Measurements from ENCODE around the gene HPGD. TPM values are rescaled to one million over a fixed set of nuclear protein-coding genes. Genes with fewer than 3 reads are reported as not detected.

The HPGD gene
- total RNA-seq, 4 donors from 2014 or later = 38.0 to 290 (median 208) TPM

DNA sequence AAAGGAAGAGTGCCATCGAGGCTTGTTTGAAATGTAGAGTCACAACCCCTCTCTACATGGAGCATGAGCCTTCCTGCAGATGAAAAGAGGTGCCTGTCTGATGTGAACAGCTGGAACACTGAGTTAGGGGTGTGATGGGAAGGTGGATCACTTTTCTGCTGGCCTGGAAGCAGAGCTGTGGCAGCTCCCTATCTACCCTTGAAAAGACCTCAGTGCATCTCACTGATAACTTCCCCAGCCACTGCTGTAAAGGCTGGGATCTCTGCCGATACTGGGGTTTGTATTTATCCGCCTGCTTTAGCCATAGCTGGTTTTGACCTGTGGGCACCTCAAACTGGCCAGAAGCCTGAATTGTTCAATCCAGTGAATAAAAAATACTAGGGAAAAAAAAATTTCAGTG lies 46.8 kb downstream of the HPGD start:
- Histone ChIP-seq H3K4me1 (no peaks in the 10 kb centered on the region), H3K4me3 (no peak overlapping the region), H3K9me3 (no peaks in the 10 kb centered on the region), H3K36me3 (no peaks in the 10 kb centered on the region), H3K27me3 (no peaks in the 10 kb centered on the region), H3K27ac (no peak overlapping the region)
- TF ChIP-seq, protein P1, sequence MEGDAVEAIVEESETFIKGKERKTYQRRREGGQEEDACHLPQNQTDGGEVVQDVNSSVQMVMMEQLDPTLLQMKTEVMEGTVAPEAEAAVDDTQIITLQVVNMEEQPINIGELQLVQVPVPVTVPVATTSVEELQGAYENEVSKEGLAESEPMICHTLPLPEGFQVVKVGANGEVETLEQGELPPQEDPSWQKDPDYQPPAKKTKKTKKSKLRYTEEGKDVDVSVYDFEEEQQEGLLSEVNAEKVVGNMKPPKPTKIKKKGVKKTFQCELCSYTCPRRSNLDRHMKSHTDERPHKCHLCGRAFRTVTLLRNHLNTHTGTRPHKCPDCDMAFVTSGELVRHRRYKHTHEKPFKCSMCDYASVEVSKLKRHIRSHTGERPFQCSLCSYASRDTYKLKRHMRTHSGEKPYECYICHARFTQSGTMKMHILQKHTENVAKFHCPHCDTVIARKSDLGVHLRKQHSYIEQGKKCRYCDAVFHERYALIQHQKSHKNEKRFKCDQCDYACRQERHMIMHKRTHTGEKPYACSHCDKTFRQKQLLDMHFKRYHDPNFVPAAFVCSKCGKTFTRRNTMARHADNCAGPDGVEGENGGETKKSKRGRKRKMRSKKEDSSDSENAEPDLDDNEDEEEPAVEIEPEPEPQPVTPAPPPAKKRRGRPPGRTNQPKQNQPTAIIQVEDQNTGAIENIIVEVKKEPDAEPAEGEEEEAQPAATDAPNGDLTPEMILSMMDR (IDR thresholded peaks at IDR 0.05) = no peak
- no peak for TF ChIP-seq POLR2A (IDR thresholded peaks at IDR 0.05)
- no peak for DNase-seq

DNA sequence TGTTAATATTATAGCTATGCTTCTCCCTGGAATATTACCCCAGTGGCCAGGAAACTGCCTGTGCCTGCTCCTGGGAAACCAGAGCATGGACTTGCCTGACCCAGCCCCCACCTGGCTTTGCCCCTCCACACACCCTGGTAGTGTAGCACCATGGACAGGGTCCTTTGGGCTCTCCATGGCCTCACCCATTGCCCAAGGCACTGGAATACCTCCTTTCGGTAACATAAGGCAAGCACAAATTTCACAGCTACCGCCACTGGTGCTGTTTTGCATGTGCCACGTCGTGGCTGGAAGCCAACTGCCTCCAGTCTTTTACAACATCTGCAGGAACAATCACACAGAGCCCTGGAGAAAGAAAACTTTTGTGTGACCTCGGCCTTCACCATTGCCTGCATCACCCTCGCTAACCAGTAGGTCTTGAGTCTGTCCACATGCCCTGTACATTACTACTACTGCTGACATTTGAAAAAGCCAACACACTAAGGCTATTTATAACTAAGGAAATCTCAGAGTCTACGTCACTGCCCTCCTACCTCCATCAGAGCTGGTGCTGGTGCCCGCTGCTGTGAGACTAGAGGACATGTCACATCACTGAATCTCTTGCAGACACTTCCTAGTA lies 47.7 kb downstream of the HPGD start:
- no peak overlapping the region for H3K27ac ChIP-seq
- no peak for DNase-seq
- no peak for TF ChIP-seq POLR2A (IDR thresholded peaks at IDR 0.05)
- TF ChIP-seq, protein P1 (IDR thresholded peaks at IDR 0.05) = no peak

DNA sequence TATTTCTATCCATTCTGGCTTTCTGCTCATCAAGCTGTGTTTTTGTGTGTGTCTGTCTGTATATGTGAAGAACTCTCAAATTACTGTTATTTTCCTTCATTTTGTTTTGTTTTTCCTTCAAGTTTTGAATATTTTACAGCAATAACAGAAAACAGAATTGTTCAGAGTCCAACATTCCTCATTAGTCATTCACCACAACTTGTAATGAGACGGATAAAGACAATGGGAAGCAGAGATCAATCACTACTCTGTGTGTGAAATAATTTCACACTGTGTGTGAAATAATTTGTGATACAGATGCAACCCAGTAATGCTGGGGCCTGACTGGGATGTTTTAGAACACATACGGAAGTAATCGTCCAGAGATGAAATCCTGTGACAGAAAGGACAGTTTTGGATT lies 55.2 kb downstream of the HPGD start:
- no peak overlapping the region for H3K27ac ChIP-seq
- H3K27me3 ChIP-seq = no peaks in the 10 kb centered on the region
- no peaks in the 10 kb centered on the region for H3K36me3 ChIP-seq
- DNase-seq = no peak
- H3K4me3 ChIP-seq = no peak overlapping the region
- no peak for TF ChIP-seq POLR2A (IDR thresholded peaks at IDR 0.05)
- TF ChIP-seq, protein P1 (IDR thresholded peaks at IDR 0.05) = no peak
- no peaks in the 10 kb centered on the region for H3K4me1 ChIP-seq
- peaks cover 0 to 7% (median 0%) of the 10 kb centered on the region in 4 donors for H3K9me3 ChIP-seq

More for the DNA sequence above, 47.7 kb downstream of the HPGD start:
- Histone ChIP-seq H3K27me3 (no peaks in the 10 kb centered on the region), H3K4me1 (no peaks in the 10 kb centered on the region), H3K36me3 (no peaks in the 10 kb centered on the region), H3K4me3 (no peak overlapping the region), H3K9me3 (no peaks in the 10 kb centered on the region)

DNA sequence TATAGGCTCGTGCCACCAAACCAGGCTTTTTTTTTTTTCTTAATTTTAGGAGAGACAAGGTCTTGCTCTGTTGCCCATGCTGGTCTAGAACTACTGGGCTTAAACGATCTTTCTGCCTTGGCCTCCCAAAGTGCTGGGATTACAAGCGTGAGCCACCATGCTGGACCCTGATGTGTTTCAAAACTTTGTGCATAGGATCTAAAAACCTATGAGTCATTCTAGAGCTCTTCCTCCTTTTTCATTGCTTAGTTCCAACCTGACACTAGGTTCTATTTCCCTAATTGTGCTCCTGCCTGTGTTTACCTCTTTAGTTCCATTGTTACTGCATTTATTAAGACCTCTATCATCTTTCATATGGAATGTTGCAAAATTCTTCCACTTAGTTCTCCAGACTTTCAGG lies 57.3 kb downstream of the HPGD start:
- DNase-seq = no peak
- Histone ChIP-seq H3K9me3 (peaks cover 0 to 7% (median 0%) of the 10 kb centered on the region in 4 donors), H3K36me3 (no peaks in the 10 kb centered on the region), H3K4me1 (peaks cover 0 to 12% (median 3%) of the 10 kb centered on the region in 4 donors), H3K27me3 (no peaks in the 10 kb centered on the region), H3K4me3 (no peak overlapping the region), H3K27ac (no peak overlapping the region)
- TF ChIP-seq, protein P1 (IDR thresholded peaks at IDR 0.05) = no peak
- no peak for TF ChIP-seq POLR2A (IDR thresholded peaks at IDR 0.05)

DNA sequence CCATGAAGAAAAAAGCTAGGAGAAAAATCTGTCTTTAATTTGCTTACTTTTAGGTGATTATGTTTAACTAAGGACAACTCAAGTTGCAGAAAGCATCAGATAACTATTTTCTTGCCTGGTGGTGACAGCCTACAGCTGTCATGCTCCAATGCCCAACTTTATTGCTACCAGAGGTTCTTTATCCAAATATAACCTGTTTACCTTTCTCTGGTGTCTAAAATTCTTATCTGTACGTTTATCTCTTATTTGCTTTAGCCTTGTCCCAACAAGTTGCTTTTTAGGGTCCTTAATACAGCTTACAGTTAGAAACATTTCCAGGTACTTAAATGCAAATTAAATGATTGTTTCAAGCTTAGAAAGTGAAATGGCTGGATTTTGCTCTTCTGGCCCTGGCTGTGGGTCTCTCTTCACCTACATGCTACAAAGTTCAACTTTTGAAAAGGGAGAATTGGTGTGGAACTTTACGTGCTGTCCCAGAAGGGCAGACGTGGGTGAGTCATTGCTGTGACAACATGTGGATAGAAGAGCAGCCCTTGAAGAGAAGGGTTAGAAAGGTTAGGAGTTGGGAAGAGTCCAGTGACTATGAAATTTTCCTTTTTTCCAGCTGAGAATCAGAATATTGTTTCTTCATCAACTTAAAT lies 60.7 kb downstream of the HPGD start:
- no peaks in the 10 kb centered on the region for H3K36me3 ChIP-seq
- no peaks in the 10 kb centered on the region for H3K27me3 ChIP-seq
- peaks cover 0 to 12% (median 3%) of the 10 kb centered on the region in 4 donors for H3K4me1 ChIP-seq
- peak in 1 of 3 donors; percentile 75 for DNase-seq
- peaks cover 0 to 7% (median 0%) of the 10 kb centered on the region in 4 donors for H3K9me3 ChIP-seq
- no peak overlapping the region for H3K4me3 ChIP-seq
- H3K27ac ChIP-seq = peak overlapping the region in 2 of 4 donors; percentile 56 to 66
- no peak for TF ChIP-seq POLR2A (IDR thresholded peaks at IDR 0.05)
- TF ChIP-seq, protein P1 (IDR thresholded peaks at IDR 0.05) = no peak

Measured in Peyer's patch (tissue), 4 donors.